SK-N-SH treated with all-trans-retinoic acid at 6 μM for 48 hours (cell line): ENCODE measurements around the gene PXT1.
A peak's percentile ranks its signal among the peaks of the same experiment; 100 is the strongest.

Source experiments
- ATAC-seq: fragments of 200-7000 bp; cut with Tn5 transposase; 3 replicates; pipeline ENCODE4 v1.9.1; 2020; ENCODE audit warnings: mild to moderate bottlenecking, moderate library complexity
- ARNTL ChIP-seq: fragments of 450-650 bp; formaldehyde crosslinking; IDR thresholded peaks from 2 replicates; pipeline ENCODE4 v1.5.0; 2020; ENCODE audit warnings: low read depth, mild to moderate bottlenecking, moderate library complexity, borderline replicate concordance
- CREB5 ChIP-seq: fragments of 250-450 bp; sonication (Bioruptor Pico); IDR thresholded peaks from 2 replicates; pipeline ENCODE4 v1.5.1; 2020; ENCODE audit warnings: low read depth, mild to moderate bottlenecking, moderate library complexity
- CSDC2 ChIP-seq: fragments of 250-450 bp; sonication (Bioruptor Pico); IDR thresholded peaks from 2 replicates; pipeline ENCODE4 v1.5.0; 2020; ENCODE audit warnings: mild to moderate bottlenecking, moderate library complexity
- ESRRG ChIP-seq: fragments of 250-450 bp; sonication (Bioruptor Pico); IDR thresholded peaks from 2 replicates; pipeline ENCODE4 v1.6.1; 2021; ENCODE audit warnings: mild to moderate bottlenecking
- GLIS3 ChIP-seq: fragments of 250-450 bp; sonication (Bioruptor Pico); IDR thresholded peaks from 2 replicates; pipeline ENCODE4 v1.5.0; 2020; ENCODE audit warnings: mild to moderate bottlenecking, moderate library complexity
- ISL1 ChIP-seq: fragments of 250-450 bp; sonication (Bioruptor Pico); IDR thresholded peaks from 2 replicates; pipeline ENCODE4 v2.1.2; 2022; ENCODE audit warnings: mild to moderate bottlenecking, moderate library complexity
- OSR1 ChIP-seq: fragments of 250-450 bp; sonication (Bioruptor Pico); IDR thresholded peaks from 2 replicates; pipeline ENCODE4 v1.8.0; 2022; ENCODE audit warnings: moderate library complexity, mild to moderate bottlenecking, inconsistent platforms
- PATZ1 ChIP-seq: fragments of 250-450 bp; sonication (Bioruptor Pico); IDR thresholded peaks from 2 replicates; pipeline ENCODE4 v1.8.0; 2020; ENCODE audit warnings: mild to moderate bottlenecking, moderate library complexity, borderline replicate concordance
- POU6F1 ChIP-seq: fragments of 250-450 bp; sonication (Bioruptor Pico); IDR thresholded peaks from 2 replicates; pipeline ENCODE4 v1.8.0; 2021; ENCODE audit warnings: low read depth, mild to moderate bottlenecking, moderate library complexity, borderline replicate concordance
- PPARA ChIP-seq: fragments of 250-450 bp; sonication (Bioruptor Pico); IDR thresholded peaks from 2 replicates; pipeline ENCODE4 v1.5.0; 2020; ENCODE audit warnings: mild to moderate bottlenecking, borderline replicate concordance
- RARB ChIP-seq: fragments of 250-450 bp; sonication (Bioruptor Pico); IDR thresholded peaks from 2 replicates; pipeline ENCODE4 v1.8.0; 2021; ENCODE audit warnings: mild to moderate bottlenecking, moderate library complexity
- SNAI2 ChIP-seq: fragments of 250-450 bp; sonication (Bioruptor Pico); IDR thresholded peaks from 2 replicates; pipeline ENCODE4 v1.5.0; 2020; ENCODE audit warnings: mild to moderate bottlenecking, moderate library complexity
- TCF4 ChIP-seq: fragments of 250-450 bp; sonication (Bioruptor Pico); IDR thresholded peaks from 2 replicates; pipeline ENCODE4 v1.8.0; 2021; ENCODE audit warnings: mild to moderate bottlenecking, moderate library complexity, borderline replicate concordance
- TOX ChIP-seq: fragments of 250-450 bp; sonication (Bioruptor Pico); IDR thresholded peaks from 2 replicates; pipeline ENCODE4 v1.8.0; 2021; ENCODE audit warnings: mild to moderate bottlenecking, moderate library complexity, borderline replicate concordance
- ZC3H10 ChIP-seq: fragments of 250-450 bp; sonication (Bioruptor Pico); IDR thresholded peaks from 2 replicates; pipeline ENCODE4 v1.5.1; 2021; ENCODE audit warnings: mild to moderate bottlenecking, moderate library complexity
- ZFP3 ChIP-seq: fragments of 250-450 bp; sonication (Bioruptor Pico); IDR thresholded peaks from 2 replicates; pipeline ENCODE4 v1.5.0; 2020; ENCODE audit warnings: mild to moderate bottlenecking, moderate library complexity
- ZFP30 ChIP-seq: fragments of 450-650 bp; formaldehyde crosslinking; IDR thresholded peaks from 2 replicates; pipeline ENCODE4 v1.5.0; 2022; ENCODE audit warnings: mild to moderate bottlenecking, moderate library complexity
- ZNF70 ChIP-seq: fragments of 450-650 bp; formaldehyde crosslinking; IDR thresholded peaks from 2 replicates; pipeline ENCODE4 v1.5.0; 2020; ENCODE audit warnings: mild to moderate bottlenecking, moderate library complexity
- ZNF8 ChIP-seq: fragments of 450-650 bp; formaldehyde crosslinking; IDR thresholded peaks from 2 replicates; pipeline ENCODE4 v1.5.0; 2020; ENCODE audit warnings: mild to moderate bottlenecking, moderate library complexity

PXT1 gene

GRCh38 chr6:36386495-36387439 lies 55.9 kb downstream of the PXT1 start:
- peak; percentile 81 for ATAC-seq
- TF ChIP-seq TCF4 (CRISPR knock-in tag) (no peak), PPARA (CRISPR knock-in tag) (no peak), CREB5 (no peak), ZFP30 (no peak)

GRCh38 chr6:36384095-36384494 lies 58.6 kb downstream of the PXT1 start:
- no peak for ATAC-seq
- TF ChIP-seq GLIS3 (CRISPR knock-in tag), result no peak
- no peak for TF ChIP-seq ESRRG (CRISPR knock-in tag)
- no peak for TF ChIP-seq CSDC2 (CRISPR knock-in tag)
- TF ChIP-seq RARB, result no peak
- no peak for TF ChIP-seq ARNTL
- TF ChIP-seq ZNF8, result no peak
- no peak for TF ChIP-seq ZFP30
- TF ChIP-seq CREB5, result no peak
- TF ChIP-seq ZNF70, result no peak
- TF ChIP-seq ISL1 (CRISPR knock-in tag), result no peak
- no peak for TF ChIP-seq SNAI2 (CRISPR knock-in tag)
- TF ChIP-seq TOX (CRISPR knock-in tag), result no peak
- TF ChIP-seq PATZ1 (CRISPR knock-in tag), result no peak
- TF ChIP-seq ZC3H10, result no peak
- TF ChIP-seq POU6F1, result no peak
- no peak for TF ChIP-seq OSR1 (CRISPR knock-in tag)

- ATAC-seq, result no peak
- TF ChIP-seq PPARA (CRISPR knock-in tag) (no peak), TCF4 (CRISPR knock-in tag) (no peak), RARB (no peak), ZNF8 (no peak), CREB5 (no peak), ZFP30 (no peak), PATZ1 (CRISPR knock-in tag) (no peak), ZFP3 (CRISPR knock-in tag) (no peak), TOX (CRISPR knock-in tag) (no peak)
- TF ChIP-seq, all 23 proteins: peak for 0
These were observed 59.0 kb downstream of the PXT1 start for GRCh38 chr6:36383606-36384005.
